Fibroblast of the aortic adventitia (primary cell): Measurements from ENCODE around the gene PTMS. TPM values are rescaled to one million over a fixed set of nuclear protein-coding genes. Genes with fewer than 3 reads are reported as not detected.

Source experiments
- DNase-seq: peaks from one replicate; pipeline ENCODE4 v3.0.0-alpha.2; 2010; ENCODE audit warnings: low read depth
- H3K4me3 ChIP-seq: 2 replicates; pipeline ENCODE4 v1.5.1; 2011; ENCODE audit warnings: low read depth, mild to moderate bottlenecking, control low read depth, low read length, moderate library complexity
- CTCF ChIP-seq: IDR thresholded peaks from 2 replicates; pipeline ENCODE4 v1.5.1; 2011; ENCODE audit warnings: mild to moderate bottlenecking, low read length, control low read depth, inconsistent platforms; ENCODE audit not compliant: insufficient read depth
- total RNA-seq: library from RNA; depleted of rRNA; stranded (reverse); fragments of >200 nt; gene quantifications from 2 replicates; pipeline ENCODE4 v1.2.3, GENCODE V29; 2012; ENCODE audit warnings: low replicate concordance

The PTMS gene
- total RNA-seq, 1 donor: 61.6 TPM

DNA sequence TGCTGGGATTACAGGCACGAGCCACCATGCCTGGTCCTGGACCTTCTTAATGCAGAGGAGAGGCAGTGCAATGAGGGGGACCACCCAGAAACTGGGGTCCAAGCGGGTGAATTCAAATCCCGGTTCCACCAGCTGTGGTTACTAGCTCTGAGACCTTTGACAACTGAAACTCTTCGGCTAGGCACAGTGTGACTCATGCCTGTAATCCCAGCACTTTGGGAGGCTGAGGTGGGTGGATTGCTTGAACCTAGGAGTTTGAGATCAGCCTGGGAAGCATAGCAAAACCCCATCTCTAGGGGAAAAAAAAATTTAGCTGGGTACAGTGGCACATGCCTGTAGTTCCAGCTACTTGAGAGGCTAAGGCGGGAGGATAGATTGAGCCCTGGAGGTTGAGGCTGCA lies 18.1 kb downstream of the PTMS start:
- no peak for TF ChIP-seq CTCF
- no peak for DNase-seq

GRCh38 chr12:6784761-6785160 lies 18.6 kb downstream of the PTMS start:
- no peak overlapping the region for H3K4me3 ChIP-seq
- no peak for DNase-seq
- TF ChIP-seq CTCF: no peak

More for the DNA sequence above, 18.1 kb downstream of the PTMS start:
- no peak overlapping the region for H3K4me3 ChIP-seq

GRCh38 chr12:6786416-6787094 lies 20.4 kb downstream of the PTMS start:
- TF ChIP-seq CTCF: no peak
- DNase-seq: no peak
- H3K4me3 ChIP-seq: no peak overlapping the region

GRCh38 chr12:6787309-6787708 lies 21.1 kb downstream of the PTMS start:
- TF ChIP-seq CTCF: no peak

GRCh38 chr12:6788972-6789924 lies 23.1 kb downstream of the PTMS start, which contains the start of gene CD4:
TSS of gene CD4 (plus strand) at chr12:6789528. CDS start at chr12:6800139, 10,611 bp downstream.
- H3K4me3 ChIP-seq: no peak within 1 kb of the TSS
- no peak for DNase-seq
- no peak for TF ChIP-seq CTCF

More at GRCh38 chr12:6787309-6787708, 21.1 kb downstream of the PTMS start:
- H3K4me3 ChIP-seq: no peak overlapping the region
- DNase-seq: no peak

DNA sequence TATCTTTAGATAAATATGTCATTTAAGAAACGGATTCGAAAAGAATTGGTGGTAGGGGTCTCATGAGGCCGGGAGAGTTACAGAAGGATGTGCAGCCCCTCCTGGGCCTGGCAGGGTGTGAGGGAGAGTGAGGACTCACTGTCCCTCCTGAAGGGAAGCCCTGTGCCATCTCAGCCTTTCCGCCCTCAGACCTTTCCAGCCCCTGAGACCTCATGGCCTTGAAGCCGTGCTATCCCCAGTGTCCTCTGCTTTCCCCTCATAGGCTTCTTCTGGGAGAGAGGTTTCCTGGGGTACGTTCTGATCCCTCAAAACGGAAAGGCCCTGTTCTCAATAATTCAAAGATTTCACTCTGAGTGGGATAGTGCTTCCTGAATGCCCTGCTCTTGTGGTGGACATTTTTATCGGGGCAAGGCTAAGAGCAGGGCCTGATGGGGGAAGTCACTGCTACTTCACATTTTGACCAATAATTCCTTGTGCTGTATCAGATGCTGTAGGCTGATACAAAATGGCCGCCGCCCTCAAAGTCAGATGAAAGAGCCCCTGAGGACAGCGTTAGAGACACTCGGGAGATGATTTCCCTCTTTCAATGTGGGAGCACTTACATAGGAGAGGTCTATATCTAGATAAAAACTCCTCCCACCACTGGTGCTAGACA lies 24.5 kb downstream of the PTMS start:
- no peak overlapping the region for H3K4me3 ChIP-seq
- TF ChIP-seq CTCF: no peak
- no peak for DNase-seq
